DND-41 (cell line): Measurements from ENCODE around the gene RAP2B.
"Not testable (repeated sequence)": the region's sequence is repeated elsewhere in the genome, so short reads cannot be mapped to it uniquely, and the experiment has no call there.

Source experiments
- ATAC-seq: fragments of 200-7000 bp; cut with Tn5 transposase; 3 replicates; pipeline ENCODE4 v1.9.1; 2021; ENCODE audit warnings: low read depth; ENCODE audit not compliant: insufficient read depth
- DNase-seq: peaks from one replicate; pipeline ENCODE4 v3.0.0-alpha.2; 2020
- H2AFZ ChIP-seq: 2 replicates; pipeline ENCODE4 v1.6.0; 2012; ENCODE audit warnings: low read depth, low read length
- H3K27ac ChIP-seq: 2 replicates; pipeline ENCODE4 v1.5.1; 2012; ENCODE audit warnings: low read length, inconsistent platforms
- H3K27me3 ChIP-seq: fragments of 200-600 bp; sonication (generic); 2 replicates; pipeline ENCODE4 v1.6.0; 2012; ENCODE audit warnings: low read length, mild to moderate bottlenecking, inconsistent platforms; ENCODE audit not compliant: insufficient read depth, poor library complexity
- H3K36me3 ChIP-seq: 2 replicates; pipeline ENCODE4 v1.5.1; 2012; ENCODE audit warnings: low read length, inconsistent platforms; ENCODE audit not compliant: insufficient read depth
- H3K4me1 ChIP-seq: 2 replicates; pipeline ENCODE4 v1.5.1; 2012; ENCODE audit warnings: mild to moderate bottlenecking, low read length; ENCODE audit not compliant: insufficient read depth
- H3K4me2 ChIP-seq: 2 replicates; pipeline ENCODE4 v1.6.0; 2012; ENCODE audit warnings: mild to moderate bottlenecking, moderate library complexity, low read length, inconsistent platforms; ENCODE audit not compliant: insufficient read depth
- H3K4me3 ChIP-seq, 2 experiments: fragments of 200-600 bp in 1 of 2; shearing (Covaris generic) in 1 of 2; 2 replicates each; pipeline ENCODE4 v1.5.1; 2012 to 2016; ENCODE audit warnings: inconsistent platforms in 2 of 2, low read length in 2 of 2, mild to moderate bottlenecking in 2 of 2, low read depth in 1 of 2, moderate library complexity in 1 of 2
- H3K79me2 ChIP-seq: 2 replicates; pipeline ENCODE4 v1.6.0; 2012; ENCODE audit warnings: low read length, inconsistent platforms; ENCODE audit not compliant: insufficient read depth
- H3K9ac ChIP-seq: 2 replicates; pipeline ENCODE4 v1.6.0; 2012; ENCODE audit warnings: low read depth, mild to moderate bottlenecking, inconsistent platforms, low read length, moderate library complexity
- H3K9me3 ChIP-seq: 2 replicates; pipeline ENCODE4 v1.5.1; 2012; ENCODE audit warnings: low read length, moderate library complexity, mild to moderate bottlenecking, inconsistent platforms; ENCODE audit not compliant: insufficient read depth, severe bottlenecking
- H4K20me1 ChIP-seq: 2 replicates; pipeline ENCODE4 v1.6.0; 2012; ENCODE audit warnings: low read length; ENCODE audit not compliant: insufficient read depth
- CTCF ChIP-seq: IDR thresholded peaks from 2 replicates; pipeline ENCODE4 v1.5.1; 2012; ENCODE audit warnings: borderline replicate concordance, low read length, moderate library complexity, mild to moderate bottlenecking; ENCODE audit not compliant: poor library complexity, severe bottlenecking; ENCODE audit errors: extremely low read depth
- EZH2 ChIP-seq: IDR thresholded peaks from 3 replicates; pipeline ENCODE4 v1.6.1; 2012; ENCODE audit warnings: borderline replicate concordance, low read depth, mild to moderate bottlenecking, moderate library complexity, low read length, inconsistent platforms; ENCODE audit not compliant: severe bottlenecking

Gene RAP2B

GRCh38 chr3:153146191-153147053 lies 15.6 kb upstream of the RAP2B start:
- no peak overlapping the region for H3K4me3 ChIP-seq
- H3K9ac ChIP-seq = no peak overlapping the region
- TF ChIP-seq CTCF (no peak), EZH2 (no peak)
- no peak overlapping the region for H3K4me2 ChIP-seq
- H3K9me3 ChIP-seq = no peaks in the 10 kb centered on the region
- no peaks in the 10 kb centered on the region for H3K36me3 ChIP-seq
- DNase-seq (no peak), ATAC-seq (no peak)
- H3K27ac ChIP-seq = no peak overlapping the region
- H3K79me2 ChIP-seq = no peaks in the 10 kb centered on the region
- H3K4me1 ChIP-seq = no peaks in the 10 kb centered on the region
- no peaks in the 10 kb centered on the region for H3K27me3 ChIP-seq
- H2AFZ ChIP-seq = no peak overlapping the region
- H4K20me1 ChIP-seq = no peaks in the 10 kb centered on the region

- no peaks in the 10 kb centered on the region for H3K27me3 ChIP-seq
- H3K4me2 ChIP-seq = no peak overlapping the region
- H3K4me3 ChIP-seq = no peak overlapping the region
- no peaks in the 10 kb centered on the region for H3K79me2 ChIP-seq
- no peak for TF ChIP-seq CTCF
- TF ChIP-seq EZH2 = no peak
- H3K27ac ChIP-seq = no peak overlapping the region
- H4K20me1 ChIP-seq = no peaks in the 10 kb centered on the region
- H3K9me3 ChIP-seq = no peaks in the 10 kb centered on the region
- H3K4me1 ChIP-seq = no peaks in the 10 kb centered on the region
- no peak for DNase-seq
- no peak overlapping the region for H2AFZ ChIP-seq
- no peaks in the 10 kb centered on the region for H3K36me3 ChIP-seq
- no peak overlapping the region for H3K9ac ChIP-seq
- no peak for ATAC-seq
Observed at GRCh38 chr3:153150991-153151390, 11.0 kb upstream of the RAP2B start.

- ATAC-seq, H3K27ac ChIP-seq, H3K9ac ChIP-seq, H3K36me3 ChIP-seq, DNase-seq, H2AFZ ChIP-seq, H3K4me3 ChIP-seq, H4K20me1 ChIP-seq, H3K4me2 ChIP-seq, H3K27me3 ChIP-seq, H3K79me2 ChIP-seq, H3K9me3 ChIP-seq: not testable (repeated sequence)
- peaks cover 12% of the 10 kb centered on the region for H3K4me1 ChIP-seq
Observed at GRCh38 chr3:153155786-153156185, 6.2 kb upstream of the RAP2B start.

- peaks cover 8% of the 10 kb centered on the region for H3K79me2 ChIP-seq
- ATAC-seq (no peak), DNase-seq (no peak)
- peaks cover 22% of the 10 kb centered on the region for H3K4me1 ChIP-seq
- TF ChIP-seq CTCF = no peak
- no peak for TF ChIP-seq EZH2
- H3K27me3 ChIP-seq = no peaks in the 10 kb centered on the region
- peaks cover 8% of the 10 kb centered on the region; the same call in 1 of the 2 replicates for H4K20me1 ChIP-seq
- H2AFZ ChIP-seq = no peak overlapping the region
- no peak overlapping the region for H3K27ac ChIP-seq
- H3K9ac ChIP-seq = no peak overlapping the region
- H3K4me2 ChIP-seq = no peak overlapping the region
- H3K4me3 ChIP-seq = no peak overlapping the region
- no peaks in the 10 kb centered on the region; the same call in 1 of the 2 replicates for H3K36me3 ChIP-seq
- no peaks in the 10 kb centered on the region for H3K9me3 ChIP-seq
Observed at GRCh38 chr3:153158189-153158588, 3.8 kb upstream of the RAP2B start.
